Ishikawa (cell line): ENCODE results near the gene SLC40A1.

Source experiments
- CEBPB ChIP-seq: IDR thresholded peaks from 2 replicates; pipeline ENCODE4 v1.6.1; 2012
- CREB1 ChIP-seq: IDR thresholded peaks from 2 replicates; pipeline ENCODE4 v1.6.1; 2012; ENCODE audit warnings: low read depth
- EGR1 ChIP-seq: IDR thresholded peaks from 2 replicates; pipeline ENCODE4 v1.6.1; 2012
- EP300 ChIP-seq: IDR thresholded peaks from 2 replicates; pipeline ENCODE4 v1.6.1; 2012; ENCODE audit warnings: borderline replicate concordance
- FOXM1 ChIP-seq: IDR thresholded peaks from 2 replicates; pipeline ENCODE4 v1.6.1; 2012; ENCODE audit warnings: low read depth, borderline replicate concordance
- MAX ChIP-seq: IDR thresholded peaks from 2 replicates; pipeline ENCODE4 v1.6.1; 2012
- NFIC ChIP-seq: IDR thresholded peaks from 2 replicates; pipeline ENCODE4 v1.6.1; 2012
- RAD21 ChIP-seq: IDR thresholded peaks from 2 replicates; pipeline ENCODE4 v1.6.1; 2012; ENCODE audit warnings: low read depth
- TAF1 ChIP-seq: IDR thresholded peaks from 2 replicates; pipeline ENCODE4 v1.6.1; 2012; ENCODE audit warnings: low read depth, mild to moderate bottlenecking
- TCF12 ChIP-seq: IDR thresholded peaks from 2 replicates; pipeline ENCODE4 v1.6.1; 2012; ENCODE audit warnings: low read depth
- TEAD4 ChIP-seq: IDR thresholded peaks from 2 replicates; pipeline ENCODE4 v1.6.1; 2012
- YY1 ChIP-seq: IDR thresholded peaks from 2 replicates; pipeline ENCODE4 v1.6.1; 2012; ENCODE audit warnings: low read depth
- ZBTB7A ChIP-seq: IDR thresholded peaks from 2 replicates; pipeline ENCODE4 v1.6.1; 2012; ENCODE audit warnings: low read depth
- TF ChIP-seq, protein P1 (sequence below): IDR thresholded peaks from 2 replicates; pipeline ENCODE4 v1.6.1; 2012
- TF ChIP-seq, protein P2 (sequence below): IDR thresholded peaks from 2 replicates; pipeline ENCODE4 v1.6.1; 2012; ENCODE audit warnings: low read depth, mild to moderate bottlenecking

Gene SLC40A1

DNA sequence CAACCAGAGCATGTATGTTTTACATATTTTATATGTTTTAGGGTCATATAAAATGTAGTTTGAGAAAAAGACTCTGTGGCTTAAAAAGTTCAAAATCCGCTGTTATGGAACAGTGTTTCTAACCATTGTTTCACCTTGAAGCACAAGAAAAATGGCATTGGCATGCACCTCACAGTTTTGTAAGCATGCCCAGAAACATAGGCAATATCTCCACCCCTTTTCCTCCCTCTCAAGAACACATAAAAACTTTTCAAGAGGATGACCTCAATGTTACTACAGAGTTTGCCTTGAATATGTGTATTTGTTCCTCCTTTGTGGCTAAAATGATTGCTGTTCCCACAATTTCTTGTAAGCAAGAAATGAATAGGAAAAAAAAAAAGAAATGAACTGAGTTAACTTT, 29.3 kb upstream of the SLC40A1 start:
- TF ChIP-seq EGR1 (no peak), TAF1 (no peak), CREB1 (no peak), TEAD4 (no peak), CEBPB (no peak), YY1 (no peak), TCF12 (no peak), RAD21 (no peak), FOXM1 (no peak)

- TF ChIP-seq CREB1 (no peak), EP300 (no peak), EGR1 (no peak), CEBPB (no peak), FOXM1 (no peak), MAX (no peak)
- TF ChIP-seq, protein P1, sequence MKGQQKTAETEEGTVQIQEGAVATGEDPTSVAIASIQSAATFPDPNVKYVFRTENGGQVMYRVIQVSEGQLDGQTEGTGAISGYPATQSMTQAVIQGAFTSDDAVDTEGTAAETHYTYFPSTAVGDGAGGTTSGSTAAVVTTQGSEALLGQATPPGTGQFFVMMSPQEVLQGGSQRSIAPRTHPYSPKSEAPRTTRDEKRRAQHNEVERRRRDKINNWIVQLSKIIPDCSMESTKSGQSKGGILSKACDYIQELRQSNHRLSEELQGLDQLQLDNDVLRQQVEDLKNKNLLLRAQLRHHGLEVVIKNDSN: no peak
Observed at GRCh38 chr2:189609423-189609816, 28.8 kb upstream of the SLC40A1 start.

- TF ChIP-seq TEAD4 (no peak), TAF1 (no peak), RAD21 (no peak), CEBPB (no peak), EP300 (no peak), NFIC (no peak), FOXM1 (no peak), YY1 (no peak), MAX (no peak), EGR1 (no peak), ZBTB7A (no peak), TCF12 (no peak), CREB1 (no peak)
- TF ChIP-seq, protein P1: no peak
- TF ChIP-seq, protein P2, sequence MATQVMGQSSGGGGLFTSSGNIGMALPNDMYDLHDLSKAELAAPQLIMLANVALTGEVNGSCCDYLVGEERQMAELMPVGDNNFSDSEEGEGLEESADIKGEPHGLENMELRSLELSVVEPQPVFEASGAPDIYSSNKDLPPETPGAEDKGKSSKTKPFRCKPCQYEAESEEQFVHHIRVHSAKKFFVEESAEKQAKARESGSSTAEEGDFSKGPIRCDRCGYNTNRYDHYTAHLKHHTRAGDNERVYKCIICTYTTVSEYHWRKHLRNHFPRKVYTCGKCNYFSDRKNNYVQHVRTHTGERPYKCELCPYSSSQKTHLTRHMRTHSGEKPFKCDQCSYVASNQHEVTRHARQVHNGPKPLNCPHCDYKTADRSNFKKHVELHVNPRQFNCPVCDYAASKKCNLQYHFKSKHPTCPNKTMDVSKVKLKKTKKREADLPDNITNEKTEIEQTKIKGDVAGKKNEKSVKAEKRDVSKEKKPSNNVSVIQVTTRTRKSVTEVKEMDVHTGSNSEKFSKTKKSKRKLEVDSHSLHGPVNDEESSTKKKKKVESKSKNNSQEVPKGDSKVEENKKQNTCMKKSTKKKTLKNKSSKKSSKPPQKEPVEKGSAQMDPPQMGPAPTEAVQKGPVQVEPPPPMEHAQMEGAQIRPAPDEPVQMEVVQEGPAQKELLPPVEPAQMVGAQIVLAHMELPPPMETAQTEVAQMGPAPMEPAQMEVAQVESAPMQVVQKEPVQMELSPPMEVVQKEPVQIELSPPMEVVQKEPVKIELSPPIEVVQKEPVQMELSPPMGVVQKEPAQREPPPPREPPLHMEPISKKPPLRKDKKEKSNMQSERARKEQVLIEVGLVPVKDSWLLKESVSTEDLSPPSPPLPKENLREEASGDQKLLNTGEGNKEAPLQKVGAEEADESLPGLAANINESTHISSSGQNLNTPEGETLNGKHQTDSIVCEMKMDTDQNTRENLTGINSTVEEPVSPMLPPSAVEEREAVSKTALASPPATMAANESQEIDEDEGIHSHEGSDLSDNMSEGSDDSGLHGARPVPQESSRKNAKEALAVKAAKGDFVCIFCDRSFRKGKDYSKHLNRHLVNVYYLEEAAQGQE: no peak
Observed at GRCh38 chr2:189608795-189609422, 28.3 kb upstream of the SLC40A1 start.

DNA sequence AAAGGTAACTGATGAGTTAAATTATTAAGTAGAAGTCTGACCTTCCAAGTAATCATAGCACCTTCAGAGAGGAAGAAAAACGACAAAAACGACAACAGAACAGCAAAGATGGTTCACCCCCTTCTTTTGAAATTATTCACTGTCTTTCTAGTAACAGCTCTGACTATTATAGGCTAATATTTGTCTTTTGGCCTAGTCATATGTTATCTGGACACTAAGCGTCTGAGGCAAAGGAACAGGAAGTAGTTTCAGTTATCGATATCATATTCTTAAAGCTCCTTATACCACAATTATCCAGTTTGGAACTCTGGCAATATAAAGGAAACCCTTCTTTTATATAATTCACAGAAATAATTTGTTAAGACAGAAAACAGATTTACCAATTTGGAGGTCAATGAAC, 27.6 kb upstream of the SLC40A1 start:
- TF ChIP-seq EGR1 (no peak), EP300 (no peak), MAX (no peak), TEAD4 (no peak), TAF1 (no peak), TCF12 (no peak), YY1 (no peak), NFIC (no peak), CEBPB (no peak), RAD21 (no peak), CREB1 (no peak), ZBTB7A (no peak), FOXM1 (no peak)
- TF ChIP-seq, protein P1: no peak
- TF ChIP-seq, protein P2: no peak

- TF ChIP-seq RAD21 (no peak), CEBPB (no peak), EP300 (no peak), FOXM1 (no peak), CREB1 (no peak), TCF12 (no peak), ZBTB7A (no peak), TEAD4 (no peak), MAX (no peak), TAF1 (no peak), EGR1 (no peak), YY1 (no peak), NFIC (no peak)
- TF ChIP-seq, protein P1: no peak
- TF ChIP-seq, protein P2: no peak
Observed at GRCh38 chr2:189602233-189602632, 21.6 kb upstream of the SLC40A1 start.
